COLO829 (cell line): ENCODE data around the gene VPS8.

ENCODE experiments used
- DNase-seq: peaks from one replicate; pipeline ENCODE4 v3.0.0; 2012; ENCODE audit warnings: low spot score

VPS8 gene

GRCh38 chr3:184812662-184813042, 686 bp downstream of the VPS8 start:
- DNase-seq = no peak

- DNase-seq = no peak
Observed at GRCh38 chr3:184813357-184813756, 1.4 kb downstream of the VPS8 start.

DNA sequence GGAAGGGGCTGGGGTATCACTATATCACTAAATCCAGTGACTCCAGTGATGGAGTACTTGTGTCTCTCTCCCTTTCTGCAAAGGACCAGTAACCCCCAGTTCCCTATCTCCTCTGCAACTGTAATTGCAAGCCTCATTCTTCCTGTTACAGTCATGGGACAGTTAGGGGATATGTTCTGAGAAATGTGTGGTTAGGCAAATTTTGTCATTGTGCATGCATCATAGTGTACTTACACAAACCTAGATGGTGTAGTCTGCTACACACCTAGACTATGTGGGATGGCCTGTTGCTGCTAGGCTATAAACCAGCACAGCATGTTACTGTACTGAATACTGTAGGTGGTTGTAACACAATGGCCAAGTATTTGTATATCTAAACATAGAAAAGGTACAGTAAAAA, 2.2 kb downstream of the VPS8 start:
- DNase-seq = no peak

DNA sequence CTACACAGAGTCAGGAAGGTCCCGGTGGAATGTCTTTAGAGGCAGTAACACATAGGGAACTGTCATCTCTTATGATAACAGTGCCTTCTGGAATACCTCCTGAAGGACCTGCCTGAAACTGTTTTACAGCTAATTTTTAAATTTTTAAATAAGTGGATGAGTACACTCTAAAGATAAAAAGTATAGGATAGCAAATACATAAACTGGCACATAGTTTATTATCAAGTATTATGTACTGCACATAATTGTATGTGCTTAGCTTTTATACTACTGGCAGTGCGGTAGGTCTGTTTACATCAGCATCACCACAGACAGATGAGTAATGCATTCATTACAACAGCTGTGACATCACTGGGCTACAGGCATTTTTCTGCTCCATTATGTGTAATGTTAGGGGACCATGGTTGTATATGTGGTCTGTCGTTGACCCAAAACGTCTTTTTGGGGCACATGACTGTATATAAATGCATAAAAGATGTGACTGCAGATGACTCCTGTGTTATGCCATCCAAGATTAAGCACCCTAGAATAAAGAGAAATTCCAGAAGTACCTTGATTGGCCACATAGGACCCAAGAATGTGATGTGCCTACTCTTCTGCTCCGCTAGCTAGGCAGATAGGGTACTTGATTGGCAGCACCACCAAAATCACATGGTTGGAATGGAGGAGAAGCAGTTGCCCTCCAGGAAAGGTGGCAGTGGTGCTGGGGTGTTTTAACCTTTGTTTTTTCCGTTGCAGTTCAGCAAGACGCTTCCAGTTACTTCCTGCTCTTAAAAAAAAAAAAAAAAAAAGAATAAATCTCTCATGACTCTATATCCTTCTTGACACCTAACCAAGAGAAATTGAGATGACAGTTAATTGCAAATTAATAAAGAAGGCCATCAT, 3.3 kb downstream of the VPS8 start:
- DNase-seq = no peak

GRCh38 chr3:184816614-184817013, 4.6 kb downstream of the VPS8 start:
- DNase-seq = no peak

DNA sequence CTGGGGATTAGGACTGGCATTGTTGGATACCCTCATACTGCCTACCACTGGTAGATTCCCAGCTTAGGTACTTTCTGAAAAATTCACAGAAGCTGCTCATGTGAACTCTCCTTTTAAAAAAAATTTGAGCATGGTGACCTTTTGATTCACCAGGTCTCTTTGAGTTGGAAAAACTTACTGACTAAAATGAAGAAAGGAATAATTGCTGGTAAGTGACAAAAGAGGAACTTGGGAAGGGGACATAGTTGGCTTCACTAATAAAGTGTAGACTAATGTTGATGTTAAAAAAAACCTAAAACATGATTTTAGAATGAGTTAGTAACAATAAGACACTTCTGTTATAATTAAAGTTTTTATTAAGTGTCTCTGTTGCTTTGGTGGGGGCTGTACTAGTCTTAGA, 8.6 kb downstream of the VPS8 start:
- no peak for DNase-seq

DNA sequence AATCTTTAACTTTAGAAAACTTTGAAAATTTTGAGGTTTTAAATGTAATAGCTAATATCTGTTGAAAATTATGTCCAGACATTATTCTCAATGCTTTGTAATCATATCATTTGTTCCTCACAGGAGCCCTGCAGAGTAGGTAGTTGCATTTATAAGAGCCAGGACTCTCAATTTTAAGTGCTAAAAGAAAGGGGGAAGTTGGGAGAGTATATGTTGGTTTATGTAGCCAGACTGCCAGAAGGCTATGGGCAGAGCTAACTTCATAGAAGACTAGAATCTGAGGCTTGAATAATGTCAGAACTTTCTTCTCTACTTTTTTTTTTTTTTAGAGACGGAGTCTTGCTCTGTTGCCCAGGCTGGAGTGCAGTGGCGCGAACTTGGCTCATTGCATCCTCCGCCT, 9.1 kb downstream of the VPS8 start:
- no peak for DNase-seq

GRCh38 chr3:184822081-184822480, 10.1 kb downstream of the VPS8 start:
- DNase-seq = no peak

DNA sequence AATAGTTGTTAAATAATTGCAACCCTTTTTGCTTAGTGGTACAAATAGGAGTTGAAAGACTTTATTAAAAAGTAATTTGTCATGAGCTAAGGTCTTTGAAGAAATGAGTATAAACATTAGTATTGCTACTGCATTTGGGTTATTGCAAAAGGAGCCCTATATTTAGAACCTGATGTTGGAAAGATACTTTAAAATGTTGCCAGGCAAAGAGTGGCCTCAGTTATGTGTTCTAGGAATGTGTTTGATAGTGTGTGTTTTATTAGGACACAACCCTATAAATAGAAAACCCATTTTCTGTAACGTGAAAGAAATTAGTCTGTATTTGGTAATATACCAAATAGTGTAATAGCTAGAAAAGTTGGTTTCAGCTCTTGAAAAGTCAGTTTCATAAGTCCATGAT, 10.7 kb downstream of the VPS8 start:
- no peak for DNase-seq

GRCh38 chr3:184823990-184824389, 12.0 kb downstream of the VPS8 start:
- DNase-seq = no peak

DNA sequence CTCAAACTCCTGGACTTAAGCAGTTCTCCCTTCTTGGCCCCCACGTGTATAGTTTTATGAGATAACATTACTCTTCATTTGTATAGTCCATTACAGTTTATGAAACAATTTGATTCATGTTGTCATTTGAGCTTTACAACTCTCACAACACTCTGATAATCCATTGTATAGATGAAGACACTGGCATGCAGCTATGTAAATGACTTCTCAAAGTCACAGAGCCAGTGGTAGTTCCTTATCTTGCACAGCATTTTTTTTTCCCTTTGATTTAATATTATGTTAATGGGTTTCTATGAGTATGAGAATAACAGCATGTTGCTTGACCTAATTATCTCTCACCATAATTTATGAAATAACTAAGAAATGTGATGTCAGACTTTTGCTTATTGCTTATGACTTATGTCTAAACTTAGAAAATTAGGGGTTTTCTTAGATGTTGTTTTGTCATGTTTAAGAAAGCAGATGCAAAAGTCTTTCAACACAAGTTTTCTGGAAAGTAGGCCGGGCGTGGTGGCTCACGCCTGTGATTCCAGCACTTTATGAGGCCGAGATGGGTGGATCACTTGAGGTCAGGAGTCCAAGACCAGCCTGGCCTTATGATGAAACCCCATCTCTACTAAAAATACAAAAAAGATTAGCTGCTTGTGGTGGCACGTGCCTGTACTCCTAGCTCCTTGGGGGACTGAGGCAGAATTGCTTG, 13.3 kb downstream of the VPS8 start:
- no peak for DNase-seq

DNA sequence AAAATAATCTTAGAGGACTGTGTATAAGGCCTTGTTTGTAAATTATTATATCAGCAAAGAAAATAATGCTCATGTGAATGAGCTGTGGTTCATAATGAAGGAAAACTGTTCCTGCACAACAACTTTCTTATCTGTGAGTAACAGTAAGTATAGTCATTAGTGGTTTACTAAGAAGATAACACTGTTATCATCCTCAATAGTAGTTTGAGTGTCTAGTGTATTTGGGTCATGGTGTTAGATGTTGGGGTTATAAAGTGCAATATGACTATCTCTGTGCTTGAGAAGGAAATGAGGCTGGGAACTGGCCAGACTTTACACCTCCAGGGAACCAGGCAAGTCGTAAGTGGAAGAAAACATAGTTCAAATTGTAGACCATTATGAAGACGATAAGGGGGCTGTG, 15.6 kb downstream of the VPS8 start:
- no peak for DNase-seq

DNA sequence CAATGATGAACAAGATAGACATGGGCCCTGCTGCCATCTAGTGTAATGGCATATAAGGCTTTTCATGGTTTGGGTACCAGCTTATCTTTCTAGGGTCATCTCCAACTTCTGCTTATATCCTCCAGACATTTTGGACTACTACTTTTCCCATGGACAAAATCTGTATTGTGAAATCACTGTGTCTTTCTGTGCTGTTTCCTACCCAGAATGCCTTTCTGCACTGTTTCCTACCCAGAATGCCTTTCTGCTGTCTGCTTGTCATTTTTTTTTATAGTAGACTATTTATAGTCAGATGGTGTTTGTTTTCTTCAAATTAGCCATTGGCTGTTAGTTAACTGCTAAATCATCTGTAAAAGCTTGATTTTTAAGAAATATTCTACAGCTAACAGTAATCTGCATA, 20.1 kb downstream of the VPS8 start:
- DNase-seq = no peak

- DNase-seq = no peak
Observed at GRCh38 chr3:184832903-184833302, 20.9 kb downstream of the VPS8 start.

DNA sequence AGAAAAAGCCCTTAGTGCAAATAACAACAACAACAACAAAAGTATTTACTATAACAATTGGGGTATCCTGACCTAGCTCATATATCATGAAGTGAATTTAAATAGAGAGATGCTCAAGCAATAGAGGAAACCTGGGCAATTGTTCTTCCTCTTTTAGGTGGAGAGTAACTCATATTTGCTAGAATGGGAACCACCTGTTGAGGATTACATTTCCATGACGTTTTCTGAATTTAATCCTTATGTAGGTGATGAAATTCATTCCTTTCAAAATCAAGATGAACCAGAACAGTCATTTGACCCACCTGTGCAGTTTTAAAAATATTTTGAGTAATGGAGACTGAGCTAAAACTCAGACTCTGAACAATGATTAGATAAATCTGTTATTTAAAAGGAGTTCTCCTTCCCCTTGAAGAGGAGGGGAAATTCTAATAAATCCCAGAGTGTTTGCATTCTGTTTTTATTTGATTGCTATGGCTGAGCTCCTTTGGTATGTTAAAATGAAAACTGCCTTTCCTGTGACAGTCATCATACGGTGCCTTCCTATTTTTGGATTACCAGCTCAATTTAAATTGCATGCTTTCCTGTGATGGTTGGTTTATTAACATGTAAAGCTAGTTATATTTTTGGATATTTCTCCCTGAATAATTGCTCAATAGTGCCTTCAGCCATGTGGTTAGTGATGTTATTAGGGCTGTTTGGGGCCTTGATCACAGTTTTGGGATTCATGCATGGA, 24.3 kb downstream of the VPS8 start:
- DNase-seq = no peak

- DNase-seq = no peak
Observed at GRCh38 chr3:184842433-184842832, 30.5 kb downstream of the VPS8 start.

GRCh38 chr3:184845819-184846218, 33.9 kb downstream of the VPS8 start:
- DNase-seq = no peak

DNA sequence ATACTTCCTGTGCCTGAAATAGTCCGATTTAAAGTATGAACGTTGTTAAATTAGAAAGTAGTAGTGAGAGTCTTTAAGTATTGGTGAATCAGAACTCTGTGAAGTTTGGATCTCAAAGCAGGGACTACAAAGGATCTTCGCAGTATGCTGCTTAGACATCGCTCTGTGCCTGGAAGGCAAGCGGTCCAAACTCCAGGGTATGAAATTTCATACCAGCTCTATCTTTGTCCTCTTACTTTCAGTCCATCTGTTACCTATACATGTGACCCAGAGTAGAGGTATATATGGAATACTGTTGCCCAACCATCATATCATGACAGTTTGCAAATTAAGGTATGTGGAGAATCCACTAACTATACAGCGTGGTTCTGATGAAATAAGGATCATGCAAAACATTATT, 34.5 kb downstream of the VPS8 start:
- DNase-seq = no peak

DNA sequence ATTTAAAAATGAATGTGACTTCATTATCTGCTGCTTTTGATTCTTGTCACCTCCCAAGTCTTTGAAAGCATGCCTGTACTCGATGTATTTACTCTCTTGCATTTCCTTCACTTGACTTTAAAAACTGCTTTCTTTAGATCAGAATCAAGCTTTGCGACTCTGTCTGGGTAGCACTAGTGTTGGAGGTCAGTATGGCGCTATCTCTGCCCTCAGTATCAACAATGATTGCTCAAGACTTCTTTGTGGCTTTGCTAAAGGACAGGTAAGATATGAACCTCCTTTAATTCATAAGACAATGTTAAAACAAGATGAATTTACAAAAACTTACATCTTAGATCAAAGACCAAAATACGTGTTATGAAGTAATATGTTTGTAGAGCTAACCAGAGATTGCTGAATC, 37.0 kb downstream of the VPS8 start:
- DNase-seq = no peak

DNA sequence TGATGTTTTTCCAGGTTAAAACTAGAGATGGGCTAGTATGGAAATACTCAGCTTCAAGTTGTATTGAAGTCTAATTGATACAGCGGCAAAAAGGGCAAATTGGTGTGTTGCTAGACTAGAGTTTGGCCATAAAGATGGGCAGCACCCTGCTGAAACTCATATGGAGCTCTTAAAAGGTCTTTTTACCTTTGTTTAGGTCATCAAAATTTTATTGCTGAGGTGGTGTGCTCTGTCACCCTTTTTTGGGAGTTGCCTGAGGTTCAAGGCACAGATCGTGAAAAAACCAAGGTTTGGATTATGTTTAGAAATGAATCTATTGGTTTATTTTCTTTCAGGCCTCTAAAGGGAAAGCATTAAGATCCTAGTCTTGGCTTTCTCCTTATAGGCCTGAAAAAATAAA, 38.2 kb downstream of the VPS8 start:
- DNase-seq = no peak

DNA sequence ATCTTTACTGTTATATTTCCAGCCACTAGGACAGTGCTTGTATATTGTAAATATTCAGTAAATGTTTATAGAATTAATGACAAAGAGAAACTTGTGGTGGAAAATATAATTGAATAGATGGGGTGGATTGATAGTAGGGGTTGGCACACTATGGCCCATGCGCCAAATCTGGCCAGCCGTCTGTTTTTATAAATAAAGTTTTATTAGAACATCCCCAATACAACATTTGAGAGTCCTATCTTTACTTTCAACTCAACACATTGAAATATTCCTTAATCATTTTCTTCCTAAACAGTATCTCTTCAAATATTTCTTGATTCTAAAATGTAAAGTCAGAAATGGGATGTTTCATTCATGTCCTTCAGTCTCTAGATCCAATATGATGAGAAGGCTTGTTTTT, 45.1 kb downstream of the VPS8 start:
- DNase-seq = no peak

DNA sequence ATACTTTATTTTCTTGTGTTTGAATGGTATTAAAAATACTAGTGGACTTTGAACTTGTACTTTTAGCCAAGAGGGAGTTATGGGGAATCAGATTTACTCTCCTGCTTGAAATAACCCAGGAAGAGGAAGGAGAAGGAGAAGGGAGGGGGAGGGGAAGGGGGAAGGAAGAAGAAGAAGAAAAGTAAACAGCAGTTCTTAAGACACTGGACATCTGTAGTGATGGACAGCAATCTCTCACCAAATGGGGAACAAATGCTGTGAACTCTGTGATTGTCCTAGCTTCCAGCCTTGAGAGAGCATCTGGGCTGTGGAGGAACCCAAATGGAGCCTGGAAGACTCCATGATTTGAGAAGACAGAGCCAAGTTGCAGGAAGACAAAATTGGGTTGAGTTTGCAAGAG, 52.0 kb downstream of the VPS8 start:
- no peak for DNase-seq

GRCh38 chr3:184868477-184868876, 56.5 kb downstream of the VPS8 start:
- DNase-seq = no peak
